Fibroblast of skin of right quadriceps (primary cell): ENCODE data around the gene NFKBIE.

Source experiments
- DNase-seq: peaks from one replicate; pipeline ENCODE4 v3.0.0-alpha.2; 2013

The NFKBIE gene

GRCh38 chr6:44297063-44298038 is 32.0 kb upstream of the NFKBIE start:
- no peak for DNase-seq

GRCh38 chr6:44294832-44295791 is 29.8 kb upstream of the NFKBIE start:
- no peak for DNase-seq

DNA sequence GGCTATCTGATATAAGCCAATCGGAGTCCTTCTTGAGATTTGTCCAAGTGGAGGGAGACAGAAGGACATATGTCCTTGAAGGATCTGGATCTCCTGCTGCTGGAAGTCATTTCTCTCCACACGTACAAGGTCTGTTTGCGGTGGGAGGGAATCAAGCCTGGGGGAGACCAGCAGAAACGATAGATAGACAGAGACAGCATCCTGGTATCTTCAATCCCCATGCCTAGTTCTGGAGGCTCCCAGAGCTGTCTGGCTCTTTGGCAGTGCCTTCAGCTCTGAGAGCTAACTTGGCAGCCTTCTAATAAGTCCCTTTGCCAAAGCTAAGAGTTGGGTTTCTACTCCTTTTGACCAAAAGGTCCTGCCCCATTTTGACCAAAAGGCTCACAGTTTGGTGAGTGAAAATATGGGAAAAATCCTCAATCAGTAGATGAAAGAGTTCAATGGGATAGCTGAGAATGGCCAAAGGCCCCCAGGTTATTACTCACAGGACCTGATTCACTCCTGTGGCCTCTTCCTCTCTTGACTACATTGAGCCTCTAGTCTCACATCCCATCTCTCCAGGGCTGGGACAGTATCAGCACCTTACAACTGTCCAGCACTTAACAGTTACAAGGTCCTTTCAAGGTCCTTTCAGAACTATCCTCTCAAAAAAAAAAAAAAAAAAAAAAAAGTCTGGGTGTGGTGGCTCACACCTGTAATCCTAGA is 27.5 kb upstream of the NFKBIE start:
- no peak for DNase-seq

DNA sequence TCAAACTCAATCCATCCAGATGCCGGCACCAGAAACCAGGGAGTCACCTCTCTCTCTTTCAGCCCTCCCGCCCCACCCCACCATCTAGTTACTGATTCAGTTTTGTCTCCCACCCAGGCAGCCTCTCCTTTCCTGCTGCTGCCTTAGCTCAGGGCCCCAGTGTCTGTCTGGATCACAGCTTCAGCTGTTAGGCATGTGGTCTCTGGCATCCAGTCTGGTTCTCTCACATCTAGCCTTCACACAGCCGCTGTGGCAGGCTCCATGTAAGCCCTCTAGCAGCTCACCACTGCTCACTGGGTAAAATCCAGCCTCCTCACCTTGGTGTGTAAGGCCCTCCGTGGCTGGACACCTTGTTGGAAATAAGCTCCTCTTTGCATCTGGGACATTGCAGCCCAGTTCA is 26.5 kb upstream of the NFKBIE start:
- DNase-seq, result no peak

GRCh38 chr6:44289726-44290260 is 24.4 kb upstream of the NFKBIE start:
- DNase-seq, result no peak

GRCh38 chr6:44286747-44287146 is 21.4 kb upstream of the NFKBIE start:
- DNase-seq, result no peak

DNA sequence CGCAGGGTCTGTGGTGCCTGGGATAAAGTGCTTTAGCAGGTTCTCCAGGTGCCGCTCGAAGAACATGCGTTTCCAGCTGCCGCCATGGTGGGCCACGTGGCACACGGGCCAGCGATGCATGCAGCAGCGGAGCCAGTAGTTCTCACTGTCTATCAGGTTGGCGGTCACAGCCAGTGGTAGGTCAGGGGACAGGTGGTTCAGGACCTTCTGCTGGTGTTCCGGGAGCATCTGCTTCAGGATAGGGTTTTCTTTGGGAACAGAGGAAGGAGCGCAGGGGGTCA is 20.9 kb upstream of the NFKBIE start:
- DNase-seq, result no peak

- DNase-seq, result no peak
These were observed 20.4 kb upstream of the NFKBIE start for GRCh38 chr6:44285552-44286284.

- DNase-seq, result no peak
These were observed 19.5 kb upstream of the NFKBIE start for GRCh38 chr6:44284867-44285266.

- DNase-seq, result no peak
These were observed 18.8 kb upstream of the NFKBIE start for GRCh38 chr6:44284121-44284520.

DNA sequence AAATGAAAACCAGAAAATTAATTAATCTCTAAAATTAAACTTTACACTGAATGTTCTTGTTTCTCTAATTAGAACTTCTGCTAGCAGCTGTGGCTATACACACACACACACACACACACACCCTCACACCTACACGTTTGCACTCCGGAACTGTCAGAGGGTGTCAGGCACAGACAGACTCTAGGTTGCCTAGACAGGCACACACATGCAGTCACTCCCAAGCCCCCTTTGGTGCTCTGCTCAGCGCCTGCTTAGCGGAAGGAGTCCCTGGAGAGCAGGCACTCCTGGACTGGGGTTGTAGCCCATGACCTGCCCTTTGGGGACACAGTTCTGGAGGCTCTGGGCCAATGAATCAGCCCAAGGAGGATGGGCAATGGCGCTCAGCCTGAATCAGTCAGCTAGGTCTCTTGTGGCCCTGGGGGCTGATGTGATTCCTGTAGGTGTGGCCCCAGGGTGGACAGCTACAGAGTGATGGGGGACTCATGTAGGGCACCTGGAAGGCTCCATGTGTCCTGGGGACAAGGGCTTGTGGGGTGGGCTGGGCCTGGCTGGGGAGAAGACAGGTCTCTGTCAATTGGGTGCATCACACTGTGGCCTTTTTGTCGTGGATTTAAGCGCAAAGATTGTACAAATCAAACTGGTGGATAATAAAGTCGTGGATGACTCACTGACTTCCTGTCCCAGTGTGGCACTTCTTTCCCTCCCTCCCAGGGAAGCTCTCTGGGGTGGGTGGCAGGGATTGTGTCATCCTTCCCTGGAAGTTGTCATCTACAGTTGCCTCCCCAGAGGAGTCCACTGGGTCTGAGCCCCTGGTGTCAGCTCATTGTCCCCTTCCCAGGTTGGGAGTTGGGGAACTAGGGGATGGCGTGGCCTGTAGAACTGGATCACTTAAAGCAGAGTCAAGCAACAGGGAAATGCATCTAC is 13.7 kb upstream of the NFKBIE start:
- no peak for DNase-seq

- no peak for DNase-seq
These were observed 13.0 kb upstream of the NFKBIE start for GRCh38 chr6:44278315-44278714.

GRCh38 chr6:44277763-44278162 is 12.4 kb upstream of the NFKBIE start:
- DNase-seq, result no peak

GRCh38 chr6:44276667-44277640 is 11.6 kb upstream of the NFKBIE start:
- DNase-seq, result no peak

- no peak for DNase-seq
These were observed 10.6 kb upstream of the NFKBIE start for GRCh38 chr6:44275749-44276648.

- DNase-seq, result no peak
These were observed 10.0 kb upstream of the NFKBIE start for GRCh38 chr6:44275271-44275748.

GRCh38 chr6:44273617-44274016 is 8.3 kb upstream of the NFKBIE start:
- no peak for DNase-seq

GRCh38 chr6:44272999-44273566 is 7.7 kb upstream of the NFKBIE start:
- no peak for DNase-seq
